ENCODE results near the gene LEPR. TPM values are rescaled to one million over a fixed set of nuclear protein-coding genes. Genes with fewer than 3 reads are reported as not detected.

LEPR gene
- total RNA-seq, 1 donor from 2014 or later: 1.1 TPM

GRCh38 chr1:65395887-65396612, 24.4 kb upstream of the LEPR start:
- Mint-ChIP-seq H3K27ac (peak overlapping the region; percentile 68), H3K36me3 (ENCODE audit: low read depth) (peaks cover 26% of the 10 kb centered on the region), H3K27me3 (ENCODE audit: insufficient read depth) (no peaks in the 10 kb centered on the region), H3K4me3 (peak overlapping the region; percentile 5), H3K9me3 (no peaks in the 10 kb centered on the region), H3K4me1 (ENCODE audit: low read depth) (peaks cover 79% of the 10 kb centered on the region)
- peak; percentile 16 for DNase-seq (ENCODE audit: low spot score)
- intact Hi-C loops (cut with micrococcal nuclease): loop anchor here (10.0 kb wide), 9 partner anchors 251 to 1779 kb away; partner anchors contain the start of genes AK4, DNAI4 and MIER1

DNA sequence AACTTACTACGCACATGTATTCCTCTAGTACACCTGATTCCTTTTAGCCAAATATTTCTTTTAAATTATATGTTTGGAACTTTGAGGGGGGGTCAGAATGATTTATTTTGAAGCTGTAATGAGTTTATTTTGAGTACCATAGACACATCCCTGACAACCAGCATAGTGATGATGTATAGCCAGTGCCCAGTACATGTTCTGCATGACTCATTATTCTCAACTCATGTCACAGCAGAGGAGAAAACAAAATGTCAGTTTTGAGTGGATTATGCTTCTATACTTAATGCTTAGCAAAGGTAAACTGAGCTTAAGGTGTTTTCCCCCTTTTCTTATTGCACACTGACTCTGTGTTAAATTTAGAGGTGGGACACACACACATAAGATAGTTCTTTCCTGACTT, 22.4 kb upstream of the LEPR start:
- Mint-ChIP-seq H3K36me3 (ENCODE audit: low read depth) (peaks cover 21% of the 10 kb centered on the region), H3K27me3 (ENCODE audit: insufficient read depth) (peaks cover 2% of the 10 kb centered on the region), H3K4me1 (ENCODE audit: low read depth) (peaks cover 61% of the 10 kb centered on the region), H3K9me3 (no peaks in the 10 kb centered on the region), H3K4me3 (no peak overlapping the region), H3K27ac (peak overlapping the region; percentile 33)
- intact Hi-C loops (cut with micrococcal nuclease): loop anchor here (10.0 kb wide), 9 partner anchors 253 to 1777 kb away; partner anchors contain the start of genes AK4, DNAI4 and MIER1
- no peak for DNase-seq (ENCODE audit: low spot score)

DNA sequence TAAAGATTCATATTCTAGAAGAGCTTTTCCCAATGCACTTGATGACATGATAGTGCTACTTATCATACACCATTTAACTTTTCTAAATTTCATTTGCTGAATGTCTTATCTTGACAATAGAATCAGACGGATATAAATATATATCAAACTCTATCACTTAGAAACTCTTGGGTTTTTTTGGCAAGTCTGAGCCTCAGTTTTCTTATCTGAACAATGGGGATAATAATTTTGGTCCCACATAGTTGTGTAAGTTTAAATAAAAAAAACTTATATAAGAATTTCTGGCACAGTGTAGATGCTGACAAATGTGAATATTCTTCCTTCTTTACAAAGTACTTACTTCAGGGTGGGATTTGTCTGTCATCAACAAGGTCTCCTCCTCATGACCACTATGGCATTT, 21.5 kb upstream of the LEPR start:
- intact Hi-C loops (cut with micrococcal nuclease): loop anchor here (10.0 kb wide), 9 partner anchors 254 to 1776 kb away; partner anchors contain the start of genes AK4, DNAI4 and MIER1
- H3K9me3 Mint-ChIP-seq: no peaks in the 10 kb centered on the region
- H3K36me3 Mint-ChIP-seq (ENCODE audit: low read depth): peaks cover 22% of the 10 kb centered on the region
- H3K4me1 Mint-ChIP-seq (ENCODE audit: low read depth): peaks cover 52% of the 10 kb centered on the region
- DNase-seq (ENCODE audit: low spot score): no peak
- no peak overlapping the region for H3K4me3 Mint-ChIP-seq
- H3K27ac Mint-ChIP-seq: no peak overlapping the region
- H3K27me3 Mint-ChIP-seq (ENCODE audit: insufficient read depth): peaks cover 2% of the 10 kb centered on the region

DNA sequence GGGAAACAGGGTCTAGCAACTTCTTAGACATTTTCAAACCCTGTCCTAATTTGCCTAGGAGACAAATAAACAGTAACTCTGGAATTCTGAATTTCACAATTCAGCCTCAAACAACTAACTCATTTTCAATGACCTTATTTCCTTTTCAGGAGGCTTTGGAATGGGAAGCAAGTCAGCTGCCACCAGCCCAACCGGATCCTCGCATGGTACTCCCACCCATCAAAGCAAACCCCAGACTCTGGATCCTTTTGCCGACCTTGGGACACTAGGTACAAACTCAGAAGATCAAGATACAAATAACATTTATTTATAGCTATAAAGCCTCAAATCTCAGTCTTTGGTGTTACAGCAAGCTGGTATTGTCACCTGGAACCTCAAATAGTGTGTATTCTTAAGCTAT, 18.9 kb upstream of the LEPR start:
- DNase-seq (ENCODE audit: low spot score): no peak
- Mint-ChIP-seq H3K4me1 (ENCODE audit: low read depth) (peaks cover 26% of the 10 kb centered on the region), H3K4me3 (no peak overlapping the region), H3K9me3 (peaks cover 3% of the 10 kb centered on the region), H3K36me3 (ENCODE audit: low read depth) (peaks cover 26% of the 10 kb centered on the region), H3K27me3 (ENCODE audit: insufficient read depth) (peaks cover 4% of the 10 kb centered on the region), H3K27ac (no peak overlapping the region)
- intact Hi-C loops (cut with micrococcal nuclease): no loop called here

GRCh38 chr1:65404941-65405340, 15.5 kb upstream of the LEPR start:
- Mint-ChIP-seq H3K4me1 (ENCODE audit: low read depth) (peaks cover 5% of the 10 kb centered on the region), H3K9me3 (peaks cover 3% of the 10 kb centered on the region), H3K4me3 (no peak overlapping the region), H3K27ac (no peak overlapping the region), H3K27me3 (ENCODE audit: insufficient read depth) (peaks cover 6% of the 10 kb centered on the region), H3K36me3 (ENCODE audit: low read depth) (peaks cover 26% of the 10 kb centered on the region)
- no peak for DNase-seq (ENCODE audit: low spot score)
- intact Hi-C loops (cut with micrococcal nuclease): no loop called here

DNA sequence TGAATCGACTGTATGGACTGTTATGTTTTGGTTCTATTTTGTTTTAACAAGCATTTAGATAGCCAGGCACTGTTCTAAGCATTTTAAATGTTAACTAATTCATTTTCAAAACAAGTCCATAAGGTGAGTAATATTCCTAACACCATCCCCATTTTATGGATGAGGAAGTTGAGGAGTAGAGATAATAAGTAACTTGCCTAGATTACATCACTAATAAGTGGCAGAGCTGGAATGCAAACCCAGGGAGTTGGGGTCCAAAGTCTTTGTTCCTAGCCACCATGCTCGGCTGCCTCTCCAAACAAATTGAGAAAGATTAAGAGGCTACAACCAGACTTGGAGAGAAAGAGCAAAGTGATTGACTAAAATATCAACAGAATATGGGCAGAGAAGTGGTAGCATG, 12.6 kb upstream of the LEPR start:
- intact Hi-C loops (cut with micrococcal nuclease): no loop called here
- peaks cover 12% of the 10 kb centered on the region for H3K4me1 Mint-ChIP-seq (ENCODE audit: low read depth)
- H3K27ac Mint-ChIP-seq: no peak overlapping the region
- H3K9me3 Mint-ChIP-seq: peaks cover 3% of the 10 kb centered on the region
- H3K27me3 Mint-ChIP-seq (ENCODE audit: insufficient read depth): peaks cover 4% of the 10 kb centered on the region
- peaks cover 24% of the 10 kb centered on the region for H3K36me3 Mint-ChIP-seq (ENCODE audit: low read depth)
- no peak for DNase-seq (ENCODE audit: low spot score)
- no peak overlapping the region for H3K4me3 Mint-ChIP-seq

DNA sequence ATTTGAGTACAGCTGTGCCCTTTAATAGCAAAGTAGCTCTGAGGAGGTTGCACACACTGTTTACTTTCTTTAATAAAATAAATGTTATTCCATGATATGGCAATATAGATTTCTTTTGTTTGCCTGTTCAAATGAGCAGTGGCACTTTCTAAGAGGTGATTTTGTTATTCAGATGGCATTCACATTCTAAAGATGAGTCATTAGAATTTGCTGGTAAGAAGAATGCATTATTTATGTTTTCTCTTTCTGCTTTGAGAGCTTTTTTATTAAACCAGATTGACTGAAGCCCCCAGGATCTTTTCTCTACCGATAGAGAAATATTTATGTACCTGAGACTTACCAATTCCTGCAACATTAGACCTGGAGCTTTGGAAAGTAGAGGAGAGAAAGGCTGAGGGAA, 11.2 kb upstream of the LEPR start:
- Mint-ChIP-seq H3K4me1 (ENCODE audit: low read depth) (peaks cover 12% of the 10 kb centered on the region), H3K36me3 (ENCODE audit: low read depth) (peaks cover 26% of the 10 kb centered on the region), H3K4me3 (no peak overlapping the region), H3K9me3 (peaks cover 3% of the 10 kb centered on the region), H3K27ac (no peak overlapping the region), H3K27me3 (ENCODE audit: insufficient read depth) (peaks cover 4% of the 10 kb centered on the region)
- intact Hi-C loops (cut with micrococcal nuclease): no loop called here
- no peak for DNase-seq (ENCODE audit: low spot score)

DNA sequence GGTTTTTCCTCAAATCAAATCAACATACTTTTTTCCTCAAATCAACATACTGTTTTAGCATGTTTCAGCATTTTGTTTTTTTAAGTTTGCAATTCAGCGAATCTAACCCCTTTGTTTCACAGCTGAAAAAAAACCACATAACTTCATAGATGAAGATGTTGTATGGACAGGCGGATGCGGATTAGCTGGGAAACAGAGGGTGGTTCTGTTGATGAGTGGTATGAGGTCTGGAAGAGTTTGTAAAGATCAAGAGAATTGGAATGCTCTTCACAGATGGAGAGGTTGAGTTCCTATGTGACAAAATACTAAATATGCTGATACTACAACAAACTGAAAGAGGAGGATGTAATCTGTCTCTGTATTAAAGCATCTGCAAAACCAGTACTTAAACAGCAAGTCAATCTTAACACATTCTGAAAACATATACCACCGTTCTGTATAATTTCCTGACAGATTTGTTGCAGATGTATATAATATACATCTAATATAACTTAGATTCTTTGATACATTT, 10.6 kb upstream of the LEPR start:
- no peak overlapping the region for H3K4me3 Mint-ChIP-seq
- peaks cover 3% of the 10 kb centered on the region for H3K9me3 Mint-ChIP-seq
- no peak for DNase-seq (ENCODE audit: low spot score)
- H3K27ac Mint-ChIP-seq: no peak overlapping the region
- H3K36me3 Mint-ChIP-seq (ENCODE audit: low read depth): peaks cover 24% of the 10 kb centered on the region
- peaks cover 2% of the 10 kb centered on the region for H3K27me3 Mint-ChIP-seq (ENCODE audit: insufficient read depth)
- intact Hi-C loops (cut with micrococcal nuclease): no loop called here
- H3K4me1 Mint-ChIP-seq (ENCODE audit: low read depth): peaks cover 12% of the 10 kb centered on the region

DNA sequence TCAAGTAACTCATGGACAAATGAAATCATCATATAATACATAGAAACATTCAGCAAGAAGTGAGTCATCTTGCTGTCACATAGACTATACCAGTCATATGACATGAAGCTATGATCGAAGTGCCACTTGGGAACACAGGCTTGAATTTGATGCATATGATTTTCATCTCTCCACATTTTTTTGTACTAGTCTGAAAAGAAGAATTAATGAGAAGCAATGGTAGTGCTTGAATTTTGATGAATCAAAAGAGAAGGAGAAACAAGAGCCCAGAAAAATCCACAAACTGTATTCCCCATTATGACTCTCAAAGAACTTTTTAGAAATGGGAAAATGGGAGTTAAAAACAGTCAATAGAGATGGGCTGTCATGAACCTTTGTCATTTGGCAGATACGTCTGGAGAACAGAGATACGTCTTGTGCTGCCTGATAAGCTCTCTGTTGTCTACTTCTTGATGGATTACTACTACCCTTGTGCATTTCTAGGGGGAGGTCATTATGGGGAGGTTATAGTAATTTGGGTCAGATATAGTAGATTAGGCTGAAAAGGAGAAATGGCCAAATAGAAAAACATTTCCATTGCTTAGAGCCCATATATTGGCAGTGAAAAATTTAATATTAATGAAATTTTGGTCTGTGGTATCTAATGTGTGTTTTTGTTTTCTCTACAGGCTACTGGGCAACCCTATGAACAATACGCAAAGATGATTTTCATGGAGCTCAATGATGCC, 8.0 kb upstream of the LEPR start:
- Mint-ChIP-seq H3K4me1 (ENCODE audit: low read depth) (peaks cover 15% of the 10 kb centered on the region), H3K4me3 (no peak overlapping the region), H3K27ac (no peak overlapping the region), H3K27me3 (ENCODE audit: insufficient read depth) (peaks cover 2% of the 10 kb centered on the region), H3K36me3 (ENCODE audit: low read depth) (peaks cover 18% of the 10 kb centered on the region), H3K9me3 (no peaks in the 10 kb centered on the region)
- intact Hi-C loops (cut with micrococcal nuclease): no loop called here
- DNase-seq (ENCODE audit: low spot score): no peak

DNA sequence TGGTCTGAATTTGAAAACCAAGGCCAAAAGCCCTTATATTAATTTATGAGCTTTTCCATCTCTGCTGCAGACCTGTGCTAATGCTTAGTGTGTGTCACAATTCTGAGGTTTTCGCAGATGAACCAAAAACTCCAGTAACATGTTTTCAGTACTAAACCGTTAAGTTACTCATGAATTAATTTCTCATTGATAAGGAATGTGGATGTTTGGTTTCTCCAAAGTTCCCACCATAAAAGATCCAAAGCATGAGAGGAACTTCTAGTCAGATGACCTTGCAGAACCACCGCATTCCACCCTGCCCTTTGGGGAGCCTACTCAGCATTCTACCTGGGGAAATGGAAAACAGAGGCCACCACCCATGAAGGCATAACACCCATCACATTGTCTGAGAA, 7.5 kb upstream of the LEPR start:
- intact Hi-C loops (cut with micrococcal nuclease): no loop called here
- H3K36me3 Mint-ChIP-seq (ENCODE audit: low read depth): peaks cover 16% of the 10 kb centered on the region
- no peak overlapping the region for H3K27ac Mint-ChIP-seq
- H3K9me3 Mint-ChIP-seq: no peaks in the 10 kb centered on the region
- no peak overlapping the region for H3K4me3 Mint-ChIP-seq
- peaks cover under 1% of the 10 kb centered on the region for H3K27me3 Mint-ChIP-seq (ENCODE audit: insufficient read depth)
- no peak for DNase-seq (ENCODE audit: low spot score)
- peaks cover 17% of the 10 kb centered on the region for H3K4me1 Mint-ChIP-seq (ENCODE audit: low read depth)

- H3K4me1 Mint-ChIP-seq (ENCODE audit: low read depth): peaks cover 23% of the 10 kb centered on the region
- peaks cover 1% of the 10 kb centered on the region for H3K27me3 Mint-ChIP-seq (ENCODE audit: insufficient read depth)
- no peak for DNase-seq (ENCODE audit: low spot score)
- H3K36me3 Mint-ChIP-seq (ENCODE audit: low read depth): peaks cover 15% of the 10 kb centered on the region
- no peak overlapping the region for H3K27ac Mint-ChIP-seq
- H3K9me3 Mint-ChIP-seq: no peaks in the 10 kb centered on the region
- no peak overlapping the region for H3K4me3 Mint-ChIP-seq
- intact Hi-C loops (cut with micrococcal nuclease): no loop called here
Measured at GRCh38 chr1:65414538-65414937, 5.9 kb upstream of the LEPR start.

DNA sequence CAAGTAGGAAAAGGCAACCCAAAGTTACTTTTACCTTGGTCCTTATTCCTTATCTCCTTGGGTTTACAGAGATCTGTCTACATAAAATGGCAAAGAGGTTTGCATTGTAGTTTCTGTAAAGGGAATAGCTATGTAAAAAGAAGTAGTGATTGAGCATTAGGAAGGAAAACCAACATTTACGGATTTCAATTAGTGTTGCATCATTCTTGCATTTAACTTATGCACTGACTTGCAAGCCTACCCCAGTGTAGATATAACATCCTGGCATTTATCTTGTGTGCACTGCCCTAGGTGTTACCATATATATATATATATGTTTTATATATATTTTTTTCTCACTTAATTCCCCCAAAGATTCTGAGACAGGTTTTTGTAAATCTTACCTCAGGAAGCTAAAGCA, 3.7 kb upstream of the LEPR start:
- H3K27ac Mint-ChIP-seq: no peak overlapping the region
- intact Hi-C loops (cut with micrococcal nuclease): no loop called here
- no peak for DNase-seq (ENCODE audit: low spot score)
- H3K27me3 Mint-ChIP-seq (ENCODE audit: insufficient read depth): peaks cover 5% of the 10 kb centered on the region
- peaks cover 28% of the 10 kb centered on the region for H3K4me1 Mint-ChIP-seq (ENCODE audit: low read depth)
- H3K9me3 Mint-ChIP-seq: no peaks in the 10 kb centered on the region
- H3K4me3 Mint-ChIP-seq: no peak overlapping the region
- peaks cover 9% of the 10 kb centered on the region for H3K36me3 Mint-ChIP-seq (ENCODE audit: low read depth)

DNA sequence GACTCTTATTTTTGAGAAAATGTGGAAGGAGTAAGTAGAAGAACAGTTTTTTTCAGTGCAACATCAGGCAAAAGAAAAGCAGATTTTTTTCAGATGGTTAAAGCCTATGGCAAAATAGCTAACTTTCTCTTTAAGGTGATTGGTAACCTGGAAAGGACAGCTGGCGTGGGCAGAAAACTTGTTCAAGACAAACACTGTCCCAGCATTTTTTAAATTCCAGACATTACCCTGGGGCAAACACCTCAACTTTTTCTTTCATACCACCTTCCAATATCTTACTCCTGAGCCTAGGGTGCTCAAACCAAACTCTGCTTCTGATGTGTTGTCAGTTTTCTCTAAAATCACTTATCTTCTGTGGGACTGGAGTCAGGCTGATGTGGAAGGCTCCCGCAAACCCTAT, 2.7 kb upstream of the LEPR start:
- no peak for DNase-seq (ENCODE audit: low spot score)
- no peaks in the 10 kb centered on the region for H3K9me3 Mint-ChIP-seq
- intact Hi-C loops (cut with micrococcal nuclease): no loop called here
- peaks cover 5% of the 10 kb centered on the region for H3K36me3 Mint-ChIP-seq (ENCODE audit: low read depth)
- peaks cover 5% of the 10 kb centered on the region for H3K27me3 Mint-ChIP-seq (ENCODE audit: insufficient read depth)
- no peak overlapping the region for H3K4me3 Mint-ChIP-seq
- H3K4me1 Mint-ChIP-seq (ENCODE audit: low read depth): peaks cover 20% of the 10 kb centered on the region
- H3K27ac Mint-ChIP-seq: no peak overlapping the region
